PC-9 (cell line): ENCODE data around the gene IKZF4.

Experiments
- CTCF ChIP-seq: fragments of 200-600 bp; sonication (generic); conservative IDR thresholded peaks from 2 replicates; pipeline ENCODE4 v1.6.1; 2017; ENCODE audit warnings: mixed run types, antibody characterized with exemption, mild to moderate bottlenecking, moderate library complexity
- EZH2 ChIP-seq: fragments of 200-600 bp; sonication (generic); IDR thresholded peaks from 2 replicates; pipeline ENCODE4 v1.8.0; 2017; ENCODE audit warnings: antibody characterized with exemption, low read depth

- TF ChIP-seq CTCF (no peak), EZH2 (no peak)
Observed at GRCh38 chr12:55974308-55974730, 46.5 kb upstream of the IKZF4 start.
